Mammary epithelial cell (primary cell): ENCODE data around the gene PRPSAP1.

ENCODE experiments used
- CTCF ChIP-seq, 2 donors: IDR thresholded peaks in 1 of 2; conservative IDR thresholded peaks in 1 of 2; 2 replicates each; pipeline ENCODE4 v1.5.1; 2011 to 2012; ENCODE audit warnings: inconsistent platforms in 2 of 2, low read length in 2 of 2, mild to moderate bottlenecking in 2 of 2, control low read depth in 1 of 2, low read depth in 1 of 2; ENCODE audit not compliant: insufficient read depth in 1 of 2; ENCODE audit errors: extremely low read depth in 1 of 2
- EZH2 ChIP-seq: IDR thresholded peaks from 2 replicates; pipeline ENCODE4 v1.6.1; 2012; ENCODE audit warnings: low read length, inconsistent platforms, borderline replicate concordance

DNA sequence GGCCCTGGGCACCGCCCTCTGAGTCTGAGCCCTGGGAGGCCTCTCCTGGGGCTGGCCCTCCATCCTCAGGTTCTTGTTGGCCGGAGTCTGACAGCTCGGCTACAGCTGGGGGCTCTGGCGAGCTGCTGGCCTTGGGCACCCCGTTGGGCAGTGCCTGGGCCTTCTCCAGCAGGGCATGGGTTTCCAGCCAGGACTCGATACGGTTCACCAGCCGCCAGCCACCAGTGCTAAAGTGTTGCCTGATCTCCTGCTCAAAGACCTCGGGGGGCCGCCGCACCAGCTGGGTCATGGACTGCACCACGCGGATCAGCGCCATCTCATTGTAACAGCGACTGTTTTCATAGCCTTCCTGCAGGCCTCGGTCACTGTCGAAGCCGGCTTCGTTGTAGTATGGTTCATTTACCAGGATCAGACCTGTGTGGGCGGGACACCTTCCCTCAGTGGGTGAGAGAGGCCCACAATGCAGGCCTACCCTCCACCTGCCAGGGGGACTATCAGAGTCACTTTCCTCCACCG lies 37.5 kb upstream of the PRPSAP1 start:
- TF ChIP-seq CTCF (conservative IDR thresholded peaks at IDR 0.05 in 1 of 2, IDR thresholded peaks at IDR 0.05 in 1 of 2; ENCODE audit: extremely low read depth in 1 of 2, insufficient read depth in 1 of 2, low read depth in 1 of 2, low read length in 2 of 2) (no peak), EZH2 (no peak)
